ENCODE data around the gene SMIM45.

DNA sequence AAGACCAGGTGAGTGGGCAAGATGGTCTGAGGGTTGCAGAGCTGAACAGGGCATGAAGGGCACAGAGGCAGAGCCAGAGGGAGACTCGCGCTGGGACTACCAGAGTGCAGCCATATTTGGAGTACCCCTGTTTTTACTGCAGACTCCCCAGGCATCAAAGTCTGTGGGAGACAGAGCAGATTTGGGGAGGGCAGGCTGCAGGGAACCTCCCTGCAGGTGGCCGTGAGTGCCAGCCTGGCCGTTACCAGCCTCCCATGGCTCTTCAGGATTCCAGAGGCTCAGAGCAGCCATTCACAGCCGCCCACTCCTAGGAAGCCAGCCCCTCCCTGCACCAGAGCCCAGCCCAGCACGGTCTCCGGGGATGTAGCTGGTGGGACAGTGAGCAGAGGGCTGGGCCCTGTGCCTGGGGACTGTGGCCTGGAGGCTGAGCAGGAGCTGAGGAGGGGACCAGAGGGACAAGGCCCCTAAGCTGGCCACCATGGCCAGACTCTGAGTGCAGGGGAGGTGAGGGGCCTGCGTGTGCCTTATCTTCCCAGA is 17.2 kb downstream of the SMIM45 start, which contains the start of gene SEPTIN3:
- TF ChIP-seq, protein P1, sequence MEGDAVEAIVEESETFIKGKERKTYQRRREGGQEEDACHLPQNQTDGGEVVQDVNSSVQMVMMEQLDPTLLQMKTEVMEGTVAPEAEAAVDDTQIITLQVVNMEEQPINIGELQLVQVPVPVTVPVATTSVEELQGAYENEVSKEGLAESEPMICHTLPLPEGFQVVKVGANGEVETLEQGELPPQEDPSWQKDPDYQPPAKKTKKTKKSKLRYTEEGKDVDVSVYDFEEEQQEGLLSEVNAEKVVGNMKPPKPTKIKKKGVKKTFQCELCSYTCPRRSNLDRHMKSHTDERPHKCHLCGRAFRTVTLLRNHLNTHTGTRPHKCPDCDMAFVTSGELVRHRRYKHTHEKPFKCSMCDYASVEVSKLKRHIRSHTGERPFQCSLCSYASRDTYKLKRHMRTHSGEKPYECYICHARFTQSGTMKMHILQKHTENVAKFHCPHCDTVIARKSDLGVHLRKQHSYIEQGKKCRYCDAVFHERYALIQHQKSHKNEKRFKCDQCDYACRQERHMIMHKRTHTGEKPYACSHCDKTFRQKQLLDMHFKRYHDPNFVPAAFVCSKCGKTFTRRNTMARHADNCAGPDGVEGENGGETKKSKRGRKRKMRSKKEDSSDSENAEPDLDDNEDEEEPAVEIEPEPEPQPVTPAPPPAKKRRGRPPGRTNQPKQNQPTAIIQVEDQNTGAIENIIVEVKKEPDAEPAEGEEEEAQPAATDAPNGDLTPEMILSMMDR (IDR thresholded peaks at IDR 0.05): no peak
- TF ChIP-seq EP300 (IDR thresholded peaks at IDR 0.05): no peak
- no peak for TF ChIP-seq POLR2A (IDR thresholded peaks at IDR 0.05)
